HCT116 (cell line): ENCODE results near the gene LCP1. TPM values are rescaled to one million over a fixed set of nuclear protein-coding genes. Genes with fewer than 3 reads are reported as not detected.

ENCODE experiments used
- ATAC-seq: fragments of 200-7000 bp; cut with Tn5 transposase; 2 replicates; pipeline ENCODE4 v1.9.1; 2020; ENCODE audit warnings: mild to moderate bottlenecking, moderate library complexity
- BruUV-seq: library from RNA; stranded (reverse); fragments of 400-500 nt; replicated peaks from 2 replicates; lab custom pipeline; 2021; lab: Mats Ljungman, UMichigan
- CTCF ChIA-PET: fragments of 300-600 bp; sonication (Branson Sonifier 250); formaldehyde crosslinking; loops from one replicate; lab custom pipeline; 2021; ENCODE audit warnings: antibody characterized with exemption; lab: Charles Lee
- POLR2A ChIA-PET: fragments of 300-600, 350-600 bp; sonication (Branson Sonifier 250); formaldehyde crosslinking; loops from one replicate; lab custom pipeline; 2021; ENCODE audit warnings: antibody characterized with exemption; lab: Charles Lee
- RAD21 ChIA-PET, 2 experiments: fragments of 300-600 bp; sonication (Branson Sonifier 250); formaldehyde crosslinking; loops; one replicate each; lab custom pipeline; 2023; ENCODE audit warnings: low total read pairs in 2 of 2; ENCODE audit not compliant: uncharacterized antibody in 2 of 2, unreplicated experiment in 2 of 2, low non-redundant PET in 1 of 2; lab: Charles Lee
- DNase-seq: peaks from one replicate; pipeline ENCODE4 v3.0.0-alpha.2; 2010; ENCODE audit warnings: low read depth, low spot score
- H2AFZ ChIP-seq: fragments of 200-600 bp; shearing (Covaris generic), sonication (generic); 2 replicates; pipeline ENCODE4 v1.6.1; 2017; ENCODE audit warnings: low read depth, mixed run types, mixed read lengths, antibody characterized with exemption, low read length; ENCODE audit not compliant: poor library complexity, severe bottlenecking
- H3K27ac ChIP-seq: 2 replicates; pipeline ENCODE4 v1.5.1; 2012; ENCODE audit warnings: low read depth, low read length
- H3K27me3 ChIP-seq: fragments of 200-600 bp; sonication (generic); 2 replicates; pipeline ENCODE4 v1.6.1; 2016; ENCODE audit warnings: mixed run types, low read length, mixed read lengths; ENCODE audit not compliant: insufficient read depth
- H3K36me3 ChIP-seq, 2 experiments: fragments of 200-500 bp in 1 of 2; fragments of 200-600 bp in 1 of 2; sonication (Bioruptor generic) in 1 of 2; sonication (generic) in 1 of 2; 2 replicates each; pipeline versions ENCODE4 v1.5.1 to v1.6.1; 2014 to 2016; ENCODE audit warnings: low read length in 2 of 2, inconsistent platforms in 1 of 2, mixed read lengths in 1 of 2, mixed run types in 1 of 2; ENCODE audit not compliant: insufficient read depth in 2 of 2, control insufficient read depth in 1 of 2
- H3K4me1 ChIP-seq, 2 experiments: fragments of 200-600 bp in 1 of 2; sonication (generic) in 1 of 2; 2 replicates each; pipeline versions ENCODE4 v1.5.1 to v1.6.1; 2012 to 2017; ENCODE audit warnings: low read length in 2 of 2, inconsistent platforms in 1 of 2, mild to moderate bottlenecking in 1 of 2, mixed read lengths in 1 of 2, mixed run types in 1 of 2, moderate library complexity in 1 of 2; ENCODE audit not compliant: insufficient read depth in 2 of 2, control insufficient read depth in 1 of 2
- H3K4me2 ChIP-seq: fragments of 200-600 bp; sonication (generic); 2 replicates; pipeline ENCODE4 v1.6.1; 2017; ENCODE audit warnings: mixed run types, low read length, mixed read lengths
- H3K4me3 ChIP-seq, 2 experiments: fragments of 200-600 bp in 1 of 2; sonication (generic) in 1 of 2; replicated peaks in 1 of 2; 2 replicates each; pipeline ENCODE4 v1.5.1; 2011 to 2016; ENCODE audit warnings: low read length in 2 of 2, control low read depth in 1 of 2, low read depth in 1 of 2, mild to moderate bottlenecking in 1 of 2, mixed read lengths in 1 of 2, mixed run types in 1 of 2
- H3K79me2 ChIP-seq: fragments of 200-600 bp; sonication (generic); 2 replicates; pipeline ENCODE4 v1.6.1; 2017; ENCODE audit warnings: mild to moderate bottlenecking, mixed run types, low read length, moderate library complexity, mixed read lengths; ENCODE audit not compliant: insufficient read depth
- H3K9ac ChIP-seq: fragments of 200-600 bp; sonication (generic); 2 replicates; pipeline ENCODE4 v1.6.1; 2016; ENCODE audit warnings: low read length, mixed read lengths
- H3K9me2 ChIP-seq: fragments of 200-600 bp; sonication (generic), shearing (Covaris generic); 2 replicates; pipeline ENCODE4 v1.6.1; 2017; ENCODE audit warnings: mixed run types, mild to moderate bottlenecking, moderate library complexity; ENCODE audit not compliant: insufficient read depth
- H3K9me3 ChIP-seq, 2 experiments: fragments of 200-500 bp in 1 of 2; fragments of 200-600 bp in 1 of 2; sonication (Bioruptor generic) in 1 of 2; sonication (generic) in 1 of 2; 2 replicates each; pipeline ENCODE4 v1.6.1; 2014 to 2017; ENCODE audit warnings: low read length in 2 of 2, mixed read lengths in 2 of 2, inconsistent platforms in 1 of 2, low read depth in 1 of 2, mild to moderate bottlenecking in 1 of 2, mixed run types in 1 of 2, moderate library complexity in 1 of 2; ENCODE audit not compliant: control insufficient read depth in 1 of 2, insufficient read depth in 1 of 2
- H4K20me1 ChIP-seq: fragments of 200-600 bp; sonication (generic), shearing (Covaris generic); 2 replicates; pipeline ENCODE4 v1.6.1; 2017; ENCODE audit warnings: mixed run types, mild to moderate bottlenecking, moderate library complexity; ENCODE audit not compliant: insufficient read depth
- CEBPB ChIP-seq: IDR thresholded peaks from 2 replicates; pipeline ENCODE4 v1.6.1; 2012; ENCODE audit warnings: low read depth
- EGR1 ChIP-seq: IDR thresholded peaks from 2 replicates; pipeline ENCODE4 v1.6.1; 2012; ENCODE audit warnings: low read depth
- EZH2 ChIP-seq: fragments of 200-600 bp; sonication (generic); IDR thresholded peaks from 2 replicates; pipeline ENCODE4 v1.6.1; 2017; ENCODE audit warnings: antibody characterized with exemption, mixed run types
- EZH2phosphoT487 ChIP-seq: fragments of 200-600 bp; IDR thresholded peaks from 2 replicates; pipeline ENCODE4 v1.6.1; 2018; ENCODE audit warnings: antibody characterized with exemption, borderline replicate concordance
- FOSL1 ChIP-seq: IDR thresholded peaks from 2 replicates; pipeline ENCODE4 v1.6.1; 2012; ENCODE audit warnings: low read depth
- JUND ChIP-seq: IDR thresholded peaks from 2 replicates; pipeline ENCODE4 v1.6.1; 2012
- POLR2AphosphoS5 ChIP-seq: IDR thresholded peaks from 2 replicates; pipeline ENCODE4 v1.6.1; 2011; ENCODE audit warnings: mild to moderate bottlenecking, low read depth, low read length, moderate library complexity
- RAD21 ChIP-seq: IDR thresholded peaks from 2 replicates; pipeline ENCODE4 v1.6.1; 2012; ENCODE audit warnings: low read depth, mild to moderate bottlenecking
- SIN3A ChIP-seq: IDR thresholded peaks from 2 replicates; pipeline ENCODE4 v1.6.1; 2012; ENCODE audit warnings: low read depth
- SRF ChIP-seq: IDR thresholded peaks from 2 replicates; pipeline ENCODE4 v1.6.1; 2012; ENCODE audit warnings: low read depth
- TCF7L2 ChIP-seq: IDR thresholded peaks from 2 replicates; pipeline ENCODE4 v1.7.0; 2011; ENCODE audit warnings: borderline replicate concordance, inconsistent platforms; ENCODE audit not compliant: insufficient read depth, insufficient read length; ENCODE audit errors: extremely low read depth
- YY1 ChIP-seq: IDR thresholded peaks from 2 replicates; pipeline ENCODE4 v1.6.1; 2011; ENCODE audit warnings: low read length, low read depth, moderate library complexity, mild to moderate bottlenecking; ENCODE audit not compliant: insufficient replicate concordance; ENCODE audit errors: extremely low read depth
- ZFX ChIP-seq: fragments of 450-650 bp; IDR thresholded peaks from 2 replicates; pipeline ENCODE4 v1.6.1; 2017
- intact Hi-C: fragments of 100-400 bp; cut with micrococcal nuclease; formaldehyde crosslinking; loops from 2 replicates; pipeline ENCODE4 v1.10.0; 2022
- total RNA-seq: library from RNA; stranded (reverse); gene quantifications from one replicate; pipeline ENCODE4 v1.2.1, GENCODE V29; 2021; ENCODE audit not compliant: unreplicated experiment
- TF ChIP-seq, protein P1 (sequence below): IDR thresholded peaks from 2 replicates; pipeline ENCODE4 v1.6.1; 2012; ENCODE audit warnings: low read depth

Gene LCP1
- total RNA-seq, 1 experiment from 2014 or later = 2.2 TPM

DNA sequence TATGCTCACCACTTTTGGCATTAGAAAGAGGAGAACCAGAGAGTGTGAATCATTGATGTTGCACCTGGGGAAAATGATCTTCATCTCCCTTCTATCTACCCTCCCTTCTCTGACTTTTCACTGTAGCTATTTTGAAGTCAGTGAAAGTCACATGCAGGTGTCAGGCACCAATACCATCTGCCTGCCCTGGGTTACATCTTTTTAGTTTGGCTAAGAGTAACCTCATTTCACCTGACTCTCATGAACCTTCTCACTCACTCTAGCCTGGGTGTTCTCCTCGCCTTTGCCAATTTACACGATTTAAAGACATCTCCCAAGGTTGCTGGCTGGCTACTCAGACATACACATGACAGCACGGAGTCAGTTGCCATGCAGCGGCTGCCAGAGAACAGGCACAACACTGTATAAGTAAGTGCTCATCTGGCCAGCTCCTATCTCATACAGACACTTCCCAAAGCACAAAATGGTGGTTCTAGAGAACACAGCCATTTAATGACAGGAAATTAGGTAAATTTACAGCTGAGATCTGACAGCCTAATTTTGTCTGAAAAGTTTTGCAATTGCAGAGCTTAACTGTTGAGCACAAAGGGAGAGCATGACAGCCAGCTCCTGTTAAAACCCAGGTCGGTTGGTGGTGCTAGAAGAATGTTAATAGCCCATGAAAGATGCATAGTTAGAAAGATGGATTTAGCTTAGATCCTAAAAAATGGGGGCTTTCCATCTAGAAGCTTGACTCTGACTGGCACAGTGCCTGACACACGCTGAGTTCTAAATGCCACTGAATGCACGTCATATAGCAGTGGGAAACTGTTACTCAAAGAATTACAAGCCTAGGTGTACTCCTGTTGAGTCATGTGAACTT, 32.5 kb downstream of the LCP1 start:
- ChIA-PET POLR2A (no interaction called here), RAD21 (no interaction called here), CTCF (interaction anchor here (3.7 kb wide), 1 partner anchor 10 kb away, joined by 35 read pairs; no protein-coding TSS in a partner anchor)
- DNase-seq = no peak
- H3K4me2 ChIP-seq = no peak overlapping the region
- intact Hi-C loops = no loop called here
- peaks cover 19% of the 10 kb centered on the region for H3K27me3 ChIP-seq
- no peak for TF ChIP-seq CEBPB
- TF ChIP-seq TCF7L2 = no peak
- no peak for TF ChIP-seq JUND
- no peak for TF ChIP-seq ZFX
- TF ChIP-seq SRF = no peak
- no peak for TF ChIP-seq EGR1
- TF ChIP-seq, protein P1, sequence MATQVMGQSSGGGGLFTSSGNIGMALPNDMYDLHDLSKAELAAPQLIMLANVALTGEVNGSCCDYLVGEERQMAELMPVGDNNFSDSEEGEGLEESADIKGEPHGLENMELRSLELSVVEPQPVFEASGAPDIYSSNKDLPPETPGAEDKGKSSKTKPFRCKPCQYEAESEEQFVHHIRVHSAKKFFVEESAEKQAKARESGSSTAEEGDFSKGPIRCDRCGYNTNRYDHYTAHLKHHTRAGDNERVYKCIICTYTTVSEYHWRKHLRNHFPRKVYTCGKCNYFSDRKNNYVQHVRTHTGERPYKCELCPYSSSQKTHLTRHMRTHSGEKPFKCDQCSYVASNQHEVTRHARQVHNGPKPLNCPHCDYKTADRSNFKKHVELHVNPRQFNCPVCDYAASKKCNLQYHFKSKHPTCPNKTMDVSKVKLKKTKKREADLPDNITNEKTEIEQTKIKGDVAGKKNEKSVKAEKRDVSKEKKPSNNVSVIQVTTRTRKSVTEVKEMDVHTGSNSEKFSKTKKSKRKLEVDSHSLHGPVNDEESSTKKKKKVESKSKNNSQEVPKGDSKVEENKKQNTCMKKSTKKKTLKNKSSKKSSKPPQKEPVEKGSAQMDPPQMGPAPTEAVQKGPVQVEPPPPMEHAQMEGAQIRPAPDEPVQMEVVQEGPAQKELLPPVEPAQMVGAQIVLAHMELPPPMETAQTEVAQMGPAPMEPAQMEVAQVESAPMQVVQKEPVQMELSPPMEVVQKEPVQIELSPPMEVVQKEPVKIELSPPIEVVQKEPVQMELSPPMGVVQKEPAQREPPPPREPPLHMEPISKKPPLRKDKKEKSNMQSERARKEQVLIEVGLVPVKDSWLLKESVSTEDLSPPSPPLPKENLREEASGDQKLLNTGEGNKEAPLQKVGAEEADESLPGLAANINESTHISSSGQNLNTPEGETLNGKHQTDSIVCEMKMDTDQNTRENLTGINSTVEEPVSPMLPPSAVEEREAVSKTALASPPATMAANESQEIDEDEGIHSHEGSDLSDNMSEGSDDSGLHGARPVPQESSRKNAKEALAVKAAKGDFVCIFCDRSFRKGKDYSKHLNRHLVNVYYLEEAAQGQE = no peak
- no peak for TF ChIP-seq RAD21
- TF ChIP-seq FOSL1 = no peak
- TF ChIP-seq EZH2phosphoT487 = no peak
- TF ChIP-seq POLR2AphosphoS5 = no peak
- no peak for TF ChIP-seq SIN3A
- no peak for TF ChIP-seq EZH2
- TF ChIP-seq YY1 = no peak
- no peaks in the 10 kb centered on the region for H3K4me1 ChIP-seq
- H3K36me3 ChIP-seq = no peaks in the 10 kb centered on the region
- no peak for ATAC-seq
- H3K4me3 ChIP-seq = no peak overlapping the region
- H4K20me1 ChIP-seq = no peaks in the 10 kb centered on the region
- H3K9me3 ChIP-seq = no peaks in the 10 kb centered on the region
- no peak overlapping the region for H3K27ac ChIP-seq
- no TSS peak for BruUV-seq
- no peaks in the 10 kb centered on the region for H3K79me2 ChIP-seq
- H2AFZ ChIP-seq = no peak overlapping the region
- no peak overlapping the region for H3K9ac ChIP-seq
- no peaks in the 10 kb centered on the region for H3K9me2 ChIP-seq
